GM19193 (cell line): ENCODE results near the gene VPS41.

ENCODE experiments used
- POLR2A ChIP-seq: IDR thresholded peaks from 4 replicates; pipeline ENCODE4 v1.6.1; 2011; ENCODE audit not compliant: insufficient read depth, insufficient read length; ENCODE audit errors: extremely low read depth

The VPS41 gene

GRCh38 chr7:38756521-38756920 is 152.5 kb downstream of the VPS41 start:
- no peak for TF ChIP-seq POLR2A

GRCh38 chr7:38753347-38753746 is 155.6 kb downstream of the VPS41 start:
- TF ChIP-seq POLR2A: no peak

- TF ChIP-seq POLR2A: no peak
Measured at GRCh38 chr7:38751416-38751815, 157.6 kb downstream of the VPS41 start.

GRCh38 chr7:38748056-38748610 is 160.9 kb downstream of the VPS41 start:
- no peak for TF ChIP-seq POLR2A

GRCh38 chr7:38746438-38746837 is 162.6 kb downstream of the VPS41 start:
- no peak for TF ChIP-seq POLR2A

- TF ChIP-seq POLR2A: no peak
Measured at GRCh38 chr7:38744746-38745145, 164.2 kb downstream of the VPS41 start.

GRCh38 chr7:38743899-38744298 is 165.1 kb downstream of the VPS41 start:
- no peak for TF ChIP-seq POLR2A

GRCh38 chr7:38740041-38740440 is 168.9 kb downstream of the VPS41 start:
- TF ChIP-seq POLR2A: no peak

- TF ChIP-seq POLR2A: no peak
Measured at GRCh38 chr7:38736138-38736537, 172.9 kb downstream of the VPS41 start.

GRCh38 chr7:38731215-38731614 is 177.8 kb downstream of the VPS41 start:
- no peak for TF ChIP-seq POLR2A

GRCh38 chr7:38728145-38728544 is 180.8 kb downstream of the VPS41 start:
- no peak for TF ChIP-seq POLR2A

GRCh38 chr7:38727184-38727940 is 181.6 kb downstream of the VPS41 start:
- no peak for TF ChIP-seq POLR2A

GRCh38 chr7:38723327-38723726 is 185.7 kb downstream of the VPS41 start:
- TF ChIP-seq POLR2A: no peak

GRCh38 chr7:38716397-38716796 is 192.6 kb downstream of the VPS41 start:
- no peak for TF ChIP-seq POLR2A

- TF ChIP-seq POLR2A: no peak
Measured at GRCh38 chr7:38709123-38709522, 199.9 kb downstream of the VPS41 start.

GRCh38 chr7:38704751-38705150 is 204.2 kb downstream of the VPS41 start:
- TF ChIP-seq POLR2A: no peak

GRCh38 chr7:38704041-38704547 is 204.9 kb downstream of the VPS41 start:
- no peak for TF ChIP-seq POLR2A

- no peak for TF ChIP-seq POLR2A
Measured at GRCh38 chr7:38703093-38703492, 205.9 kb downstream of the VPS41 start.
